ENCODE measurements around the gene GABRA6. TPM values are rescaled to one million over a fixed set of nuclear protein-coding genes. Genes with fewer than 3 reads are reported as not detected.
"Not testable (repeated sequence)": the region's sequence is repeated elsewhere in the genome, so short reads cannot be mapped to it uniquely, and the experiment has no call there.

GABRA6 gene
- total RNA-seq: not detected

DNA sequence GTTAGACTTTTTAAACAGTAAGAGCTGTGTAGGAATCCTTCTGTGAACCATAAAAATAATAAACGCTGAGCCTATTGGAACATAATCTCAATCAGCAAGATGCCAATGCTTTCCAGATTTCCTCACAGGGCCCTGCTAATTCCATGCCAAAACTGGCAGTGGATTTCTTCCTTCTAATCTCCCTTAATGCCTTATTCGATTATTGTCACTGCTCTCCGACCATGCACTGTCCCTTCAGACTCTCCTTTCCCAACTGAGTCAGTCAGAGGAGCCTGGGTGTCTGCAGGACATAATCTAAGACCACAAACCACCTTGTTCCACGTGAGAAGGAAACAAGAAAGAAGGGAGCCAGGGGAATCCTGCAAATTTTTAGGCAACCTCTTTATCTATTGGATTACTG lies at the start of gene GABRA6:
TSS of gene GABRA6 (plus strand) at position 261 of the 400 bp plus-strand sequence. CDS start 269 bp downstream, outside the sequence.
- 68% methylated on average over 4 of the region's 4 CpGs for WGBS
- Histone ChIP-seq H3K36me3 (no peaks in the 10 kb centered on the region), H3K27me3 (no peaks in the 10 kb centered on the region), H3K27ac (replicated peaks in 1 of 4) (no peak within 1 kb of the TSS), H3K4me3 (no peak within 1 kb of the TSS), H3K9me3 (no peaks in the 10 kb centered on the region), H3K4me1 (no peaks in the 10 kb centered on the region)
- TF ChIP-seq POLR2A (IDR thresholded peaks at IDR 0.05; ENCODE audit: low read depth) (no peak), EP300 (IDR thresholded peaks at IDR 0.05) (no peak), POLR2AphosphoS5 (IDR thresholded peaks at IDR 0.05) (no peak)
- TF ChIP-seq, protein P1, sequence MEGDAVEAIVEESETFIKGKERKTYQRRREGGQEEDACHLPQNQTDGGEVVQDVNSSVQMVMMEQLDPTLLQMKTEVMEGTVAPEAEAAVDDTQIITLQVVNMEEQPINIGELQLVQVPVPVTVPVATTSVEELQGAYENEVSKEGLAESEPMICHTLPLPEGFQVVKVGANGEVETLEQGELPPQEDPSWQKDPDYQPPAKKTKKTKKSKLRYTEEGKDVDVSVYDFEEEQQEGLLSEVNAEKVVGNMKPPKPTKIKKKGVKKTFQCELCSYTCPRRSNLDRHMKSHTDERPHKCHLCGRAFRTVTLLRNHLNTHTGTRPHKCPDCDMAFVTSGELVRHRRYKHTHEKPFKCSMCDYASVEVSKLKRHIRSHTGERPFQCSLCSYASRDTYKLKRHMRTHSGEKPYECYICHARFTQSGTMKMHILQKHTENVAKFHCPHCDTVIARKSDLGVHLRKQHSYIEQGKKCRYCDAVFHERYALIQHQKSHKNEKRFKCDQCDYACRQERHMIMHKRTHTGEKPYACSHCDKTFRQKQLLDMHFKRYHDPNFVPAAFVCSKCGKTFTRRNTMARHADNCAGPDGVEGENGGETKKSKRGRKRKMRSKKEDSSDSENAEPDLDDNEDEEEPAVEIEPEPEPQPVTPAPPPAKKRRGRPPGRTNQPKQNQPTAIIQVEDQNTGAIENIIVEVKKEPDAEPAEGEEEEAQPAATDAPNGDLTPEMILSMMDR (IDR thresholded peaks at IDR 0.05): no peak
- intact Hi-C loops (cut with DNase I): no loop called here
- no peak for DNase-seq (ENCODE audit: extremely low spot score)

DNA sequence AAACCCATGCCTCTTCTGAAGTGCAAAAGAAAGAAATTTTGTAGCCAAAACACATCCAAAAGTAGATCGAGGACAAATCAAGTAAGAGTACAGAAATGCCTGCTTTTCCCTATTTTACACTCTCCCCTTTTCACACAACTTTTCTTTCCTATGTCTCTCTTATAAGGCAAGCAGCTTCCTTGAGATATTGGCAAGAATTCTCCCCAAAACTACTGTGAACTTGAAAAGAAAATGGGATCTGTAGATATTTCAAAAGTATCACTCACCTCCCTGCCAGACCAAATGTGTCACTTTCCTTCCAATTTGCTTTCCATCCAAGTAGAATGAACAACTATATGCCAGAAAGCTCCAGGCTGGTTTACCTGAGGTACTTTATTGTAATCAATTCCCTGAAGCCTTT lies 47.9 kb upstream of the GABRA6 start:
- Histone ChIP-seq H3K27me3 (no peaks in the 10 kb centered on the region), H3K36me3 (no peaks in the 10 kb centered on the region), H3K27ac (replicated peaks in 1 of 4) (no peak overlapping the region), H3K4me3 (no peak overlapping the region), H3K4me1 (no peaks in the 10 kb centered on the region), H3K9me3 (no peaks in the 10 kb centered on the region)
- TF ChIP-seq, protein P1 (IDR thresholded peaks at IDR 0.05): no peak
- no peak for TF ChIP-seq POLR2A (IDR thresholded peaks at IDR 0.05; ENCODE audit: low read depth)
- no peak for TF ChIP-seq EP300 (IDR thresholded peaks at IDR 0.05)
- no peak for TF ChIP-seq POLR2AphosphoS5 (IDR thresholded peaks at IDR 0.05)
- WGBS: 79% methylated on average over 1 of the region's 1 CpG
- no peak for DNase-seq (ENCODE audit: extremely low spot score)
- intact Hi-C loops (cut with DNase I): no loop called here

DNA sequence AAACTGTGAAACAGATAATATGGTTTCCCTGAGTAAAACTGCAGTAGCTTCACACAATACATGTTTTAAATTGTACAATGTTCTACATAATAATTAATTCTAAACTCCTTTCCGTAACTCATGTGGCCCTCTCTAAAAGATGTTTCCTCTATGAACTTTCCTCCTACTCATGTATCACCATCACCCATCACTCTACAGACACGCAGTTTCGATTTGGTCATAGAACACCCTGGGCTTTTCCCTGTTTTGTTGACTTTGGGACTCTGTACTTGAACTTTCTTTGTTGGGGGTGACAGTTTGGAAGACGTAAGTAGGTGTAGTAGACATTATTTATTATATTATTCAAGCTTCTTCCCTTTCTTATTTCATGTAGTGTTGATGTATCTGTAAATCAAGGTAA lies 44.1 kb upstream of the GABRA6 start:
- 63% methylated on average over 4 of the region's 4 CpGs for WGBS
- intact Hi-C loops (cut with DNase I): no loop called here
- TF ChIP-seq POLR2A (IDR thresholded peaks at IDR 0.05; ENCODE audit: low read depth) (no peak), POLR2AphosphoS5 (IDR thresholded peaks at IDR 0.05) (no peak), EP300 (IDR thresholded peaks at IDR 0.05) (no peak)
- TF ChIP-seq, protein P1 (IDR thresholded peaks at IDR 0.05): no peak
- H3K4me1 ChIP-seq: no peaks in the 10 kb centered on the region
- no peak overlapping the region for H3K27ac ChIP-seq (replicated peaks in 1 of 4)
- H3K36me3 ChIP-seq: no peaks in the 10 kb centered on the region
- no peaks in the 10 kb centered on the region for H3K27me3 ChIP-seq
- H3K4me3 ChIP-seq: no peak overlapping the region
- no peak for DNase-seq (ENCODE audit: extremely low spot score)
- no peaks in the 10 kb centered on the region for H3K9me3 ChIP-seq

DNA sequence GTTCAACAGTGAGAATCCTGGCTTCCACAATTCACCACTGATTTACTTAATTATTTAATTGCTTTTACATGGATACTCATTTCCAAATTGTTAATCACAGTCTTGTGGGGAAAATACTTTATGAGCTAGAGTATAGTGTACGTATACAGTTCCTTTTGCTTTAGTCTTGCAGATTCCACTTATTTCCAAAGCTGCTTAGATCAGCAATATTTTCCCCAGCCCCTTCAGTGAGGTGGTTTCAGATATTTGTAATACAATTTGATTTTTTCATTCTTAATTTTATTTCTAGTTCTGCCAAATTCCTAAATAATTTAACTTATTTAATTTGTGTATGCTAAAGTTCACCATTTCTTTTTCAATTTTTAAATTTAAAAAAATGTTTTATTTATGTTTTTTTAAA lies 40.3 kb upstream of the GABRA6 start:
- Histone ChIP-seq H3K27ac (replicated peaks in 1 of 4) (no peak overlapping the region), H3K4me1 (no peaks in the 10 kb centered on the region), H3K9me3 (no peaks in the 10 kb centered on the region), H3K36me3 (no peaks in the 10 kb centered on the region), H3K4me3 (no peak overlapping the region), H3K27me3 (no peaks in the 10 kb centered on the region)
- TF ChIP-seq EP300 (IDR thresholded peaks at IDR 0.05): no peak
- TF ChIP-seq, protein P1 (IDR thresholded peaks at IDR 0.05): no peak
- TF ChIP-seq POLR2AphosphoS5 (IDR thresholded peaks at IDR 0.05): no peak
- TF ChIP-seq POLR2A (IDR thresholded peaks at IDR 0.05; ENCODE audit: low read depth): no peak
- no peak for DNase-seq (ENCODE audit: extremely low spot score)
- WGBS: 97% methylated on average over 1 of the region's 1 CpG
- intact Hi-C loops (cut with DNase I): no loop called here

DNA sequence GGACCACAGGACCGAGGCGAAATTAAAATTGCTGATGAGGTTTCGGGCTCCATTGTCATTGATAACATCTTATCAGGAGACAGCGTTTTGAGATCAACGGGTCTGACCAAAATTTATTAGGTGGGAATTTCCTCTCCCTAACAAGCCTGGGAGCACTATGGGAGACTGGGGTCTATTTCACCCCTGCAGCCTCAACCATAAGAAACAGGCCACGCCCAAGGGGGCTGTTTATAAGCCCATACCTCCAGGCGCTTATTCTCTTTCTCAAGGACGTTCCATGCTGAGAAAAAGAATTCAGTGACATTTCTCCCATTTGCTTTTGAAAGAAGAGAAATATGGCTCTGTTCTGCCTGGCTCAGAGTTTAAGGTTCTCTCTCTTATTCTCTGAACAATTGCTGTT lies 33.6 kb upstream of the GABRA6 start:
- H3K36me3 ChIP-seq; H3K4me3 ChIP-seq; H3K27ac ChIP-seq (replicated peaks in 1 of 4); DNase-seq (ENCODE audit: extremely low spot score); intact Hi-C loops (cut with DNase I); H3K4me1 ChIP-seq; H3K27me3 ChIP-seq: not testable (repeated sequence)
- peaks cover 0 to 18% (median 7%) of the 10 kb centered on the region in 4 donors for H3K9me3 ChIP-seq
- 62% methylated on average over 8 of the region's 8 CpGs for WGBS
